Stimulated activated naive B cell treated with anti-CD40 and anti-IgM and Interleukin-4, amounts not matched to agents 10 μg/mL and 1 μg/mL and 100 μg/mL, for 72 hours (primary cell): ENCODE data around the gene CARS2.
"Not testable (repeated sequence)": the region's sequence is repeated elsewhere in the genome, so short reads cannot be mapped to it uniquely, and the experiment has no call there.

Source experiments
- ATAC-seq, 2 donors: fragments of 150-1000 bp; cut with Tn5 transposase; replicated peaks; 2 replicates each; pipeline ENCODE4 v1.10.0; 2021; ENCODE audit warnings: moderate library complexity in 1 of 2
- DNase-seq: peaks from one replicate; pipeline ENCODE4 v3.0.0; 2021
- H3K27ac Mint-ChIP-seq: one replicate; pipeline ENCODE4 v1.8.0; 2022; ENCODE audit warnings: mild to moderate bottlenecking, mixed read lengths
- H3K27me3 Mint-ChIP-seq, 2 donors: one replicate each; pipeline ENCODE4 v1.8.0; 2022; ENCODE audit warnings: mixed read lengths in 2 of 2
- H3K36me3 Mint-ChIP-seq, 2 donors: one replicate each; pipeline ENCODE4 v1.8.0; 2022; ENCODE audit warnings: mixed read lengths in 2 of 2, mild to moderate bottlenecking in 1 of 2
- H3K4me1 Mint-ChIP-seq, 2 donors: one replicate each; pipeline ENCODE4 v1.8.0; 2022; ENCODE audit warnings: mixed read lengths in 2 of 2, mild to moderate bottlenecking in 1 of 2
- H3K4me3 Mint-ChIP-seq, 2 donors: one replicate each; pipeline ENCODE4 v1.8.0; 2022; ENCODE audit warnings: mild to moderate bottlenecking in 2 of 2, mixed read lengths in 2 of 2, moderate library complexity in 1 of 2
- H3K9me3 Mint-ChIP-seq, 2 donors: one replicate each; pipeline ENCODE4 v1.8.0; 2022; ENCODE audit warnings: mixed read lengths in 2 of 2, mild to moderate bottlenecking in 1 of 2

CARS2 gene

DNA sequence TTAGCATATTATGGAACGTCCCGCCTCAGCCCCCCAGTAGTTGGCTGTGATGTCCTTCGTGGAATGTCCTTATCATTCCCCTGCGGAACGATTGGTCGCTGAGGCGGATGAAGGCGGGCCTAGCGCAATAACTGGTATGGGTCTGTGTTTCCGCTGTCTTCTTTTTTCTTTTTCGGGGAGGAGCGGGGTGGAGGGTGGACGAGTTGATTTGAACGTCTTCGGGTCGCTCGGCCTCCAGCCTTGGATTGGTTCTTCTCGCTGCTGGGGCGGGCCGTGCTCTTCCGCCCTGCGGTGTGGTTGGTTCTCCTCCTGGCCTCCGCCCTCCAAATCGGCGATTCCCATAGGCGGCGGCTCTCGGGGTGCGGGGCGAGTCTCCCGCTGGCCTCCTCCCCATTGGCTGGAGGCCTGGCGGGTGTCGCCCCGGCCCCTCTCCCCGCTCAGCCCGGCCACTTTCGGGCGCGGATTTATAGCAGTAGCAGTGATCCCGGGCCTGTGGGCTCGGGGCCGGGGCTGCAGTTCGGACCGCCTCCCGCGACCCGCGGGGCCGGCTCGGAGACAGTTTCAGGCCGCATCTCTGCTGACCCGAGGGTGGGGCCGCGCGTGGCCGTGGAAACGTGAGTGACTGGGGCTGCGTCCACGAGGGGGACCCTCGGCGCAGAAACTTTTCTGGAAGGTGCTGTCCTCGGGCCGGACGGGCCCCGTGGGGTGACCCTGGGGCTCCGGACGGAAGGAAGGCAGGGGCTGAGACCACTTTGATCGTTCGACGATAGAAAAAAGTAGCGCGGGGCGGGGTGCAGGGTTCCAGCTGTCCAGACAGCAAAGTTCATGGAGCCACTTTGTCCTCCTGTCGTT lies 9.7 kb upstream of the CARS2 start:
- H3K9me3 Mint-ChIP-seq: no peaks in the 10 kb centered on the region
- H3K27ac Mint-ChIP-seq: peak overlapping the region; percentile 96
- H3K36me3 Mint-ChIP-seq: peaks cover 9 to 13% of the 10 kb centered on the region in 2 donors
- H3K27me3 Mint-ChIP-seq: no peaks in the 10 kb centered on the region
- peak overlapping the region; percentile 97 for H3K4me3 Mint-ChIP-seq
- peaks cover 11 to 34% of the 10 kb centered on the region in 2 donors for H3K4me1 Mint-ChIP-seq
- peak; percentile 63 to 66 for ATAC-seq
- DNase-seq: peak; percentile 96

GRCh38 chr13:110714797-110715394 lies 9.0 kb upstream of the CARS2 start:
- H3K36me3 Mint-ChIP-seq: peaks cover 9 to 12% of the 10 kb centered on the region in 2 donors
- H3K9me3 Mint-ChIP-seq: no peaks in the 10 kb centered on the region
- no peak for DNase-seq
- ATAC-seq: no peak
- H3K27ac Mint-ChIP-seq: peak overlapping the region; percentile 96
- peaks cover 11 to 33% of the 10 kb centered on the region in 2 donors for H3K4me1 Mint-ChIP-seq
- peak overlapping the region; percentile 97 for H3K4me3 Mint-ChIP-seq
- no peaks in the 10 kb centered on the region for H3K27me3 Mint-ChIP-seq

DNA sequence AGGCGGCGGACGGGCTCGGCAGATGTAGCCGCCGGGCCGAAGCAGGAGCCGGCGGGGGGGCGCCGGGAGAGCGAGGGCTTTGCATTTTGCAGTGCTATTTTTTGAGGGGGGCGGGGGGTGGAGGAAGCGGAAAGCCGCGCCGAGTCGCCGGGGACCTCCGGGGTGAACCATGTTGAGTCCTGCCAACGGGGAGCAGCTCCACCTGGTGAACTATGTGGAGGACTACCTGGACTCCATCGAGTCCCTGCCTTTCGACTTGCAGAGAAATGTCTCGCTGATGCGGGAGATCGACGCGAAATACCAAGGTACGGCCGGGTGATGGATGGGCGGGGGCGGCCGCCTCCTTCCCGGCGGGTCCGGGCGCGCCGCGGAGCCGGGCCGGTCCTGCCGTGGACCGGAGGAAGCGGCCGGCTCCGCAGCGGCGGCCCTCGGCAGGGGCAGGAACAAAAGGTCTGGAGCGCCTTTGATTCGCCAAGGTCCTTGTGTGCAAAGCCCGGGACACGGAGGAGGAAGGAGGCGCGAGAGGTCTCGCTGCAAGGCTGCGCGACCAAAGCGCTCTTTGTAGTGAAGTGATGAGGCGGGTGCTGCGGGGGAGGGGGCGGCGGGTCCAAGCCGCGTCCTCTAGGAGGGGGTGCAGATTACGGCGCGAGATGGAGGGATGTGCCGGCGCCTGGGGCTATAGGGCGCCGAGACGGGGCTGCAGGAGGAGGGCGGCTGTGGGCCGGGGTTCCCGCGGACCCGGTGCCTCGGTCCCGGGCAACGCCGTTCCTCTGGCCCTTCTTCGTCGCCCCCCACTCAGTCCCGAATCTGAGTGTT lies 8.3 kb upstream of the CARS2 start:
- Mint-ChIP-seq H3K36me3 (peaks cover 3 to 5% of the 10 kb centered on the region in 2 donors), H3K4me3 (peak overlapping the region; percentile 97), H3K9me3 (no peaks in the 10 kb centered on the region), H3K27me3 (no peaks in the 10 kb centered on the region), H3K4me1 (peaks cover 8 to 26% of the 10 kb centered on the region in 2 donors), H3K27ac (peak overlapping the region; percentile 96)
- peak; percentile 60 for DNase-seq
- no peak for ATAC-seq

- H3K27me3 Mint-ChIP-seq: no peaks in the 10 kb centered on the region
- peak within 1 kb of the TSS; percentile 98 for H3K27ac Mint-ChIP-seq
- peaks cover 2 to 3% of the 10 kb centered on the region in 2 donors for H3K36me3 Mint-ChIP-seq
- ATAC-seq: no peak
- no peaks in the 10 kb centered on the region for H3K9me3 Mint-ChIP-seq
- peak within 1 kb of the TSS; percentile 97 to 98 for H3K4me3 Mint-ChIP-seq
- H3K4me1 Mint-ChIP-seq: peaks cover 8 to 26% of the 10 kb centered on the region in 2 donors
- DNase-seq: no peak
These were observed 7.7 kb upstream of the CARS2 start, which contains the start of gene ING1 for GRCh38 chr13:110713642-110713952. TSS of gene ING1 (plus strand) at chr13:110713700. CDS start at chr13:110714150, 450 bp downstream.

- Mint-ChIP-seq H3K4me3 (peak overlapping the region; percentile 97 to 98), H3K27me3 (no peaks in the 10 kb centered on the region), H3K9me3 (no peaks in the 10 kb centered on the region), H3K4me1 (peaks cover 8 to 24% of the 10 kb centered on the region in 2 donors), H3K27ac (peak overlapping the region; percentile 98), H3K36me3 (peaks cover 2 to 3% of the 10 kb centered on the region in 2 donors)
- ATAC-seq (peak; percentile 61 to 66), DNase-seq (peak; percentile 100)
These were observed 7.1 kb upstream of the CARS2 start for GRCh38 chr13:110712849-110713641.

GRCh38 chr13:110712081-110712848 lies 6.3 kb upstream of the CARS2 start:
- Mint-ChIP-seq H3K9me3 (no peaks in the 10 kb centered on the region), H3K4me3 (peak overlapping the region; percentile 97 to 98), H3K27me3 (no peaks in the 10 kb centered on the region), H3K36me3 (peaks cover 2 to 3% of the 10 kb centered on the region in 2 donors), H3K27ac (peak overlapping the region; percentile 98), H3K4me1 (peaks cover 8 to 17% of the 10 kb centered on the region in 2 donors)
- peak; percentile 85 for DNase-seq
- ATAC-seq: peak; percentile 45 to 49

DNA sequence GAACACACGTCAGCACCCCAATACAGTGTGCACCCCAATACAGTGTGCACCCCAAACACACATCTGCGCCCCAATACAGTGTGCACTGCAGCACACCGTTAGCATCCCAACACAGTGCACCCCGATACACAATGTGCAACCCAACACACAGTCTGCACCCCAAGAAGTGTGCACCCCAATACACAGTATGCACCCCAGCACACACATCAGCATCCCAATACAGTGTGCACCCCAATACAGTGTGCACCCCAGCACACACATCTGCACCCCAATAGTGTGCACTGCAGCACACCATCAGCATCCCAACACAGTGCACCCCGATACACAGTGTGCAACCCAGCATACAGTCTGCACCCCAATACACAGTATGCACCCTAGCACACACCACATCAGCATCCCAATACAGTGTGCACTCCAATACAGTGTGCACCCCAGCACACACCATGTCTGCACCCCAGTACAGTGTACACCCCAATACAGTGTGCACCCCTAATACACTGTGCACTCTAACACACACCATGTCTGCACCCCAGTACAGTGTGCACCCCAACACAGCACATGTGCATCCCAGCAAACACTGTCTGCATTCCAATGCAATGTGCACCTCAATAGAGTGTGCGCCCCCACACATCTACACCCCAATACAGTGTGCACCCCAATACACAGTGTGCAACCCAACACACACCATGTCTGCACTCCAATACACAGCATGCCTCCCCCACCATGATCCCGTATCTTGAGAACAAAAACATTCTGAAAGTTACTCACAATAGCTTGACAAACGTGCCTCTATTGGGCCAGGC lies 855 bp upstream of the CARS2 start:
- H3K27ac Mint-ChIP-seq: peak overlapping the region; percentile 83
- ATAC-seq: no peak

GRCh38 chr13:110705356-110705825 lies 525 bp downstream of the CARS2 start:
- no peak for ATAC-seq
- peak overlapping the region; percentile 84 to 92 for H3K4me3 Mint-ChIP-seq

More for the DNA sequence above, 855 bp upstream of the CARS2 start:
- DNase-seq: no peak
- Mint-ChIP-seq H3K36me3 (peaks cover 10 to 16% of the 10 kb centered on the region in 2 donors), H3K27me3 (no peaks in the 10 kb centered on the region), H3K9me3 (no peaks in the 10 kb centered on the region), H3K4me1 (peaks cover 25 to 34% of the 10 kb centered on the region in 2 donors), H3K4me3 (peak overlapping the region; percentile 84 to 92)

GRCh38 chr13:110702591-110703526 lies 3.1 kb downstream of the CARS2 start:
- H3K36me3 Mint-ChIP-seq: peaks cover 35 to 44% of the 10 kb centered on the region in 2 donors
- H3K4me3 Mint-ChIP-seq: no peak overlapping the region
- H3K9me3 Mint-ChIP-seq: no peaks in the 10 kb centered on the region
- H3K4me1 Mint-ChIP-seq: peaks cover 32 to 49% of the 10 kb centered on the region in 2 donors
- no peaks in the 10 kb centered on the region for H3K27me3 Mint-ChIP-seq
- ATAC-seq (no peak), DNase-seq (no peak)
- peak overlapping the region; percentile 11 for H3K27ac Mint-ChIP-seq

More at GRCh38 chr13:110705356-110705825, 525 bp downstream of the CARS2 start:
- Mint-ChIP-seq H3K36me3 (peaks cover 12 to 21% of the 10 kb centered on the region in 2 donors), H3K27ac (peak overlapping the region; percentile 95), H3K27me3 (no peaks in the 10 kb centered on the region), H3K4me1 (peaks cover 22 to 25% of the 10 kb centered on the region in 2 donors), H3K9me3 (no peaks in the 10 kb centered on the region)
- no peak for DNase-seq

GRCh38 chr13:110702089-110702488 lies 3.8 kb downstream of the CARS2 start:
- H3K27me3 Mint-ChIP-seq: no peaks in the 10 kb centered on the region
- H3K9me3 Mint-ChIP-seq: no peaks in the 10 kb centered on the region
- DNase-seq (no peak), ATAC-seq (no peak)
- H3K4me3 Mint-ChIP-seq: no peak overlapping the region
- peaks cover 38 to 47% of the 10 kb centered on the region in 2 donors for H3K36me3 Mint-ChIP-seq
- peaks cover 31 to 51% of the 10 kb centered on the region in 2 donors for H3K4me1 Mint-ChIP-seq
- peak overlapping the region; percentile 51 for H3K27ac Mint-ChIP-seq

GRCh38 chr13:110701061-110701460 lies 4.9 kb downstream of the CARS2 start:
- H3K27me3 Mint-ChIP-seq: not testable (repeated sequence)

More at GRCh38 chr13:110701061-110701460, 4.9 kb downstream of the CARS2 start:
- peaks cover 42 to 54% of the 10 kb centered on the region in 2 donors for H3K36me3 Mint-ChIP-seq
- not testable (repeated sequence) for H3K27ac Mint-ChIP-seq, H3K9me3 Mint-ChIP-seq, H3K4me3 Mint-ChIP-seq, ATAC-seq, DNase-seq
- peaks cover 25 to 50% of the 10 kb centered on the region in 2 donors for H3K4me1 Mint-ChIP-seq
